ENCODE measurements around the gene FOXO3.
"Not testable (repeated sequence)": the region's sequence is repeated elsewhere in the genome, so short reads cannot be mapped to it uniquely, and the experiment has no call there.

FOXO3 gene

GRCh38 chr6:108675226-108676200 lies 114.8 kb downstream of the FOXO3 start:
- no peak overlapping the region for H3K27ac ChIP-seq

GRCh38 chr6:108676555-108676954 lies 115.8 kb downstream of the FOXO3 start:
- TF ChIP-seq CTCF (IDR thresholded peaks at IDR 0.05; ENCODE audit: low read depth, low read length, missing control alignments): no peak
- Histone ChIP-seq H3K4me3 (ENCODE audit: low read depth, low read length) (no peak overlapping the region), H3K36me3 (replicated peaks) (no peaks in the 10 kb centered on the region), H3K27ac (no peak overlapping the region), H3K27me3 (replicated peaks) (no peaks in the 10 kb centered on the region)
- in situ Hi-C loops (cut with HindIII; ENCODE audit: low pct_ligation_motif_present, low sequenced_read_pairs): no loop called here
- no peak for DNase-seq

More at GRCh38 chr6:108675226-108676200, 114.8 kb downstream of the FOXO3 start:
- Histone ChIP-seq H3K36me3 (replicated peaks) (no peaks in the 10 kb centered on the region), H3K27me3 (replicated peaks) (no peaks in the 10 kb centered on the region), H3K4me3 (ENCODE audit: low read depth, low read length) (no peak overlapping the region)
- DNase-seq: no peak
- TF ChIP-seq CTCF (IDR thresholded peaks at IDR 0.05; ENCODE audit: low read depth, low read length, missing control alignments): no peak
- in situ Hi-C loops (cut with HindIII; ENCODE audit: low pct_ligation_motif_present, low sequenced_read_pairs): no loop called here

GRCh38 chr6:108677357-108677756 lies 116.6 kb downstream of the FOXO3 start:
- in situ Hi-C loops (cut with HindIII; ENCODE audit: low pct_ligation_motif_present, low sequenced_read_pairs): no loop called here
- no peak for DNase-seq
- TF ChIP-seq CTCF (IDR thresholded peaks at IDR 0.05; ENCODE audit: low read depth, low read length, missing control alignments): no peak

GRCh38 chr6:108677894-108678293 lies 117.2 kb downstream of the FOXO3 start:
- H3K27ac ChIP-seq: no peak overlapping the region
- DNase-seq: no peak
- TF ChIP-seq CTCF (IDR thresholded peaks at IDR 0.05; ENCODE audit: low read depth, low read length, missing control alignments): no peak
- no peaks in the 10 kb centered on the region for H3K27me3 ChIP-seq (replicated peaks)
- in situ Hi-C loops (cut with HindIII; ENCODE audit: low pct_ligation_motif_present, low sequenced_read_pairs): no loop called here
- H3K36me3 ChIP-seq (replicated peaks): no peaks in the 10 kb centered on the region
- no peak overlapping the region for H3K4me3 ChIP-seq (ENCODE audit: low read depth, low read length)

More at GRCh38 chr6:108677357-108677756, 116.6 kb downstream of the FOXO3 start:
- H3K27ac ChIP-seq: no peak overlapping the region
- no peaks in the 10 kb centered on the region for H3K36me3 ChIP-seq (replicated peaks)
- H3K27me3 ChIP-seq (replicated peaks): no peaks in the 10 kb centered on the region
- no peak overlapping the region for H3K4me3 ChIP-seq (ENCODE audit: low read depth, low read length)

GRCh38 chr6:108680314-108680713 lies 119.6 kb downstream of the FOXO3 start:
- DNase-seq; H3K27me3 ChIP-seq (replicated peaks); in situ Hi-C loops (cut with HindIII; ENCODE audit: low pct_ligation_motif_present, low sequenced_read_pairs); H3K36me3 ChIP-seq (replicated peaks); H3K4me3 ChIP-seq (ENCODE audit: low read depth, low read length); H3K27ac ChIP-seq: not testable (repeated sequence)

- H3K27ac ChIP-seq; DNase-seq; H3K4me3 ChIP-seq (ENCODE audit: low read depth, low read length); H3K27me3 ChIP-seq (replicated peaks); in situ Hi-C loops (cut with HindIII; ENCODE audit: low pct_ligation_motif_present, low sequenced_read_pairs); H3K36me3 ChIP-seq (replicated peaks): not testable (repeated sequence)
These were observed 121.0 kb downstream of the FOXO3 start for GRCh38 chr6:108681721-108682120.

GRCh38 chr6:108682383-108683119 lies 121.8 kb downstream of the FOXO3 start:
- H3K4me3 ChIP-seq (ENCODE audit: low read depth, low read length); H3K27me3 ChIP-seq (replicated peaks); H3K36me3 ChIP-seq (replicated peaks); H3K27ac ChIP-seq; DNase-seq; in situ Hi-C loops (cut with HindIII; ENCODE audit: low pct_ligation_motif_present, low sequenced_read_pairs): not testable (repeated sequence)

GRCh38 chr6:108683976-108684375 lies 123.3 kb downstream of the FOXO3 start:
- in situ Hi-C loops (cut with HindIII; ENCODE audit: low pct_ligation_motif_present, low sequenced_read_pairs): not testable (repeated sequence)

More at GRCh38 chr6:108683976-108684375, 123.3 kb downstream of the FOXO3 start:
- not testable (repeated sequence) for H3K4me3 ChIP-seq (ENCODE audit: low read depth, low read length); DNase-seq; H3K36me3 ChIP-seq (replicated peaks); H3K27me3 ChIP-seq (replicated peaks); H3K27ac ChIP-seq

Measured in brain microvascular endothelial cell (primary cell).